Measurements from ENCODE around the gene TP53I3. TPM values are rescaled to one million over a fixed set of nuclear protein-coding genes. Genes with fewer than 3 reads are reported as not detected.
A peak's percentile ranks its signal among the peaks of the same experiment; 100 is the strongest.

The TP53I3 gene
- total RNA-seq, 1 donor from 2014 or later: 51.7 TPM

- TF ChIP-seq CTCF (IDR thresholded peaks at IDR 0.05): no peak
- Mint-ChIP-seq H3K4me3 (ENCODE audit: unreplicated experiment) (peak overlapping the region; percentile 99), H3K4me1 (ENCODE audit: low read depth) (peaks cover 28% of the 10 kb centered on the region), H3K27me3 (ENCODE audit: low read depth) (no peaks in the 10 kb centered on the region), H3K9me3 (ENCODE audit: low read depth) (no peaks in the 10 kb centered on the region), H3K36me3 (ENCODE audit: low read depth) (peaks cover 11% of the 10 kb centered on the region), H3K27ac (ENCODE audit: unreplicated experiment) (peak overlapping the region; percentile 99)
- DNase-seq (ENCODE audit: low spot score): no peak
These were observed 7.6 kb downstream of the TP53I3 start for GRCh38 chr2:24076849-24077534.

DNA sequence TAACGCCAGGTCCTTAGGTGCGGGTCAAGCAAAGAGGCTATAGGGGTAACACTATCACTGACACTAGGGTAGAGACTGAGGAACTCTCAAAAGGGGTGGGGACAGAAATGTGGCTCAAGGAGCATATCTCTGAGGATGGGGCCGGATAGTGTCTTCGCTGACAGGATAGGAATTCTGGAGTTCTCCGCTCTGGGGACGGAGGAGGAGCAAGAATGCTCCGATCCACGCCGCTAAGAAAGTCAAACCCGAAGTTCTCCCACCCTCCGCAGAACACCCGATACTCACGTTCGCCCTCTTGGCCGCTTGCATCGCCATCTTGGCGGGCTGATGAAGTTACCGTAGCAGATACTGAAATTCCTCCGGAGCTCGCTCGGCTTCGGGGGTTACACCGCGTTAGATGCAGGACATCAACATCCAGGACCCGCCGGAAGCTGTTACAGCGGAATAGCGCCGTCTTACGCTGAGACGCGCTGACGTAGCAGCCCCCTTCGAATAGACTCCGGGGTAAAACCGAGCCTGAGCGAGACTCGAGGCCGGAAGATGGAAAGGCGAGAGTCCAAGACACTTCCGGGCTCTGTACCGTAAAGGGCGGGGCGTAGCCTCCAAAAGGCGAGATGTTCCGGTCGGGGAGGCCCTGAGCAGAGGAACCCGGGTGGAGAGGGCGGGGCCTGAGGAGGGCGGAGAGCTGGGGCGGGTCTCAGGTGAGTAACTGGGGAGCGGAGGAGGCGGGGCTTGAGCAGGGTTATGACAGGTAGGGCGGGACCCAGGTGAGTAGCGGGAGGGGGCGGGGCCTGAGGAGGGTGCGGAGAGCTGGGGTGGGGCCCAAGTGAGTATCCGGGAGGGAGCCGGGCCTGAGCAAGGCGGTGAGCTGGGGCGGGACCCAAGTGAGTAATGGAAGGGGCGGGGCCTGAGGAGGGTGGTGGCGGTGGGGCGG is 8.5 kb downstream of the TP53I3 start, which contains the start of gene SF3B6:
TSS of gene SF3B6 (minus strand) at position 412 of the 934 bp plus-strand sequence. CDS start at position 315, 97 bp downstream.
- peak; percentile 98 for DNase-seq (ENCODE audit: low spot score)
- H3K4me1 Mint-ChIP-seq (ENCODE audit: low read depth): peaks cover 28% of the 10 kb centered on the region
- peaks cover 7% of the 10 kb centered on the region for H3K36me3 Mint-ChIP-seq (ENCODE audit: low read depth)
- peak within 1 kb of the TSS; percentile 99 for H3K27ac Mint-ChIP-seq (ENCODE audit: unreplicated experiment)
- no peaks in the 10 kb centered on the region for H3K9me3 Mint-ChIP-seq (ENCODE audit: low read depth)
- TF ChIP-seq CTCF (IDR thresholded peaks at IDR 0.05): peak; percentile 39
- peak within 1 kb of the TSS; percentile 99 for H3K4me3 Mint-ChIP-seq (ENCODE audit: unreplicated experiment)
- H3K27me3 Mint-ChIP-seq (ENCODE audit: low read depth): no peaks in the 10 kb centered on the region

DNA sequence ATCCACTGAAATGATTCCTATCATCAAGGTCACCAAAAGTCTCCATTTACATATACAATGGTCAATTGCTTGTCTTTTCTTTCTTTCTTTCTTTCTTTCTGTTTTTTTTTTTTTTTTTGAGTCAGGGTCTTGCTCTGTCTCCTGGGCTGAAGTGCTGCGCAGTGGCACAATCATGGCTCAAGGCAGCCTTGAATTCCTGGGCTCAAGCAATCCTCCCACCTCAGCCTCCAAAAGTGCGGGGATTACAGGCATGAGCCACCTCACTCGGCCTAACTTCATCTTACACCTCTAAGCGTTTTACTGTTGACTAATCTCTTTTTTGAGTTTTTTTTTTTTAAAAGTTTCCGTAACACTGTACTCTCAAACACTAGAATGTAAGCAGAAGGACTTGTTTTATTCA is 9.4 kb downstream of the TP53I3 start:
- DNase-seq (ENCODE audit: low spot score): no peak
- no peaks in the 10 kb centered on the region for H3K27me3 Mint-ChIP-seq (ENCODE audit: low read depth)
- no peak for TF ChIP-seq CTCF (IDR thresholded peaks at IDR 0.05)
- H3K27ac Mint-ChIP-seq (ENCODE audit: unreplicated experiment): peak overlapping the region; percentile 99
- H3K4me1 Mint-ChIP-seq (ENCODE audit: low read depth): peaks cover 28% of the 10 kb centered on the region
- H3K36me3 Mint-ChIP-seq (ENCODE audit: low read depth): peaks cover 6% of the 10 kb centered on the region
- no peaks in the 10 kb centered on the region for H3K9me3 Mint-ChIP-seq (ENCODE audit: low read depth)
- peak overlapping the region; percentile 99 for H3K4me3 Mint-ChIP-seq (ENCODE audit: unreplicated experiment)

GRCh38 chr2:24073816-24074215 is 10.8 kb downstream of the TP53I3 start:
- Mint-ChIP-seq H3K27ac (ENCODE audit: unreplicated experiment) (no peak overlapping the region), H3K9me3 (ENCODE audit: low read depth) (no peaks in the 10 kb centered on the region), H3K4me1 (ENCODE audit: low read depth) (peaks cover 28% of the 10 kb centered on the region), H3K27me3 (ENCODE audit: low read depth) (no peaks in the 10 kb centered on the region), H3K4me3 (ENCODE audit: unreplicated experiment) (no peak overlapping the region), H3K36me3 (ENCODE audit: low read depth) (peaks cover 5% of the 10 kb centered on the region)
- no peak for DNase-seq (ENCODE audit: low spot score)
- TF ChIP-seq CTCF (IDR thresholded peaks at IDR 0.05): no peak

DNA sequence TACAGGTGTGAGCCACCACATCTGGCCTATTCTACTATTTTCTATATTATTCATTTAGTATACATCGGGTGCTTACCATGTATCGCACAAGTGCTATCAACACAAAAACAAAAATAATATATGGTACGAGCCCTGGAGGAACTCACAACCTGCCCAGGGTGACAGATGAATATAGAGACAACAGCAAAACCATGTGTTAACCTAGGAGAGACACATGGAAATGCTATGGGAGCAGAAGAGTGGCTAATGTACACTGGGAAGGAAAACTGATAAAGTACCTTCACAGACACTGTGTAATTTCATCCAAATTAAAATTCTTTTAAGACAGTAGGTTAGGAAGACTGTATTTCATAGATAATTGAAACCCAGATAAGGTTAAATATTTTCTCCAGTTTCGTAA is 12.4 kb downstream of the TP53I3 start:
- H3K36me3 Mint-ChIP-seq (ENCODE audit: low read depth): peaks cover 9% of the 10 kb centered on the region
- H3K4me1 Mint-ChIP-seq (ENCODE audit: low read depth): peaks cover 20% of the 10 kb centered on the region
- no peak for TF ChIP-seq CTCF (IDR thresholded peaks at IDR 0.05)
- no peak overlapping the region for H3K4me3 Mint-ChIP-seq (ENCODE audit: unreplicated experiment)
- H3K27ac Mint-ChIP-seq (ENCODE audit: unreplicated experiment): no peak overlapping the region
- H3K9me3 Mint-ChIP-seq (ENCODE audit: low read depth): no peaks in the 10 kb centered on the region
- DNase-seq (ENCODE audit: low spot score): no peak
- H3K27me3 Mint-ChIP-seq (ENCODE audit: low read depth): no peaks in the 10 kb centered on the region
